PC-3 (cell line): ENCODE results near the gene CNTN4. TPM values are rescaled to one million over a fixed set of nuclear protein-coding genes. Genes with fewer than 3 reads are reported as not detected.

Experiments
- ATAC-seq: fragments of 200-7000 bp; cut with Tn5 transposase; 2 replicates; pipeline ENCODE4 v1.9.1; 2020; ENCODE audit warnings: mild to moderate bottlenecking, moderate library complexity
- BruUV-seq: library from RNA; stranded (reverse); fragments of 400-500 nt; replicated peaks from 2 replicates; lab custom pipeline; 2021; lab: Mats Ljungman, UMichigan
- CTCF ChIA-PET: fragments of 300-600 bp; sonication (Branson Sonifier 250); formaldehyde crosslinking; loops from one replicate; lab custom pipeline; 2022; ENCODE audit warnings: antibody characterized with exemption; lab: Charles Lee
- POLR2A ChIA-PET: fragments of 300-600 bp; sonication (Branson Sonifier 250); formaldehyde crosslinking; loops from one replicate; lab custom pipeline; 2022; ENCODE audit warnings: antibody characterized with exemption; ENCODE audit not compliant: unreplicated experiment; lab: Charles Lee
- DNase-seq: peaks from one replicate; pipeline ENCODE4 v3.0.0-alpha.2; 2015
- H2AFZ ChIP-seq: fragments of 300-600 bp; sonication (generic); 2 replicates; pipeline ENCODE4 v1.6.0; 2016; ENCODE audit warnings: antibody characterized with exemption, low read length
- H3F3A ChIP-seq: fragments of 300-600 bp; sonication (generic); one replicate; pipeline ENCODE4 v1.6.0; 2017; ENCODE audit warnings: antibody characterized with exemption, low read length, control low read depth, mild to moderate bottlenecking; ENCODE audit not compliant: unreplicated experiment
- H3K27ac ChIP-seq: fragments of 300-600 bp; sonication (generic); 2 replicates; pipeline ENCODE4 v1.5.1; 2016; ENCODE audit warnings: mild to moderate bottlenecking, low read length
- H3K27me3 ChIP-seq: fragments of 300-600 bp; sonication (generic); 2 replicates; pipeline ENCODE4 v1.6.1; 2016; ENCODE audit warnings: low read length, mixed read lengths
- H3K36me3 ChIP-seq: fragments of 300-600 bp; sonication (generic); 2 replicates; pipeline ENCODE4 v1.6.1; 2016; ENCODE audit warnings: low read depth, mixed run types, low read length, mixed read lengths
- H3K4me1 ChIP-seq: fragments of 300-600 bp; sonication (generic); 2 replicates; pipeline ENCODE4 v1.5.1; 2016; ENCODE audit warnings: low read length; ENCODE audit not compliant: insufficient read depth
- H3K4me2 ChIP-seq: fragments of 300-600 bp; sonication (generic); 2 replicates; pipeline ENCODE4 v1.6.0; 2016; ENCODE audit warnings: low read length
- H3K4me3 ChIP-seq: fragments of 300-600 bp; sonication (generic); 2 replicates; pipeline ENCODE4 v1.5.1; 2016; ENCODE audit warnings: mild to moderate bottlenecking, low read length, mixed read lengths
- H3K79me2 ChIP-seq: fragments of 300-600 bp; sonication (generic); 2 replicates; pipeline ENCODE4 v1.6.1; 2017; ENCODE audit warnings: low read length, mixed read lengths
- H3K9ac ChIP-seq: fragments of 300-600 bp; sonication (generic); 2 replicates; pipeline ENCODE4 v1.6.0; 2016; ENCODE audit warnings: mild to moderate bottlenecking, low read length
- H3K9me2 ChIP-seq: fragments of 300-600 bp; sonication (generic); replicated peaks from 2 replicates; pipeline ENCODE4 v1.6.1; 2016; ENCODE audit warnings: mixed run types, low read length, mixed read lengths
- H3K9me3 ChIP-seq: fragments of 300-600 bp; sonication (generic); 2 replicates; pipeline ENCODE4 v1.6.1; 2016; ENCODE audit warnings: low read length, mixed read lengths
- H4K20me1 ChIP-seq: fragments of 300-600 bp; sonication (generic); 2 replicates; pipeline ENCODE4 v1.6.1; 2016; ENCODE audit warnings: low read length, mixed read lengths
- CTCF ChIP-seq: fragments of 300-600 bp; sonication (generic); conservative IDR thresholded peaks from 2 replicates; pipeline ENCODE4 v1.5.1; 2017; ENCODE audit warnings: antibody characterized with exemption, low read depth, mild to moderate bottlenecking, low read length
- EZH2 ChIP-seq: fragments of 300-600 bp; sonication (generic); IDR thresholded peaks from one replicate; pipeline ENCODE4 v1.6.1; 2017; ENCODE audit warnings: antibody characterized with exemption, mild to moderate bottlenecking, low read length; ENCODE audit not compliant: unreplicated experiment
- EZH2phosphoT487 ChIP-seq: fragments of 300-600 bp; sonication (generic); IDR thresholded peaks from 2 replicates; pipeline ENCODE4 v1.6.1; 2018; ENCODE audit warnings: mild to moderate bottlenecking, antibody characterized with exemption, low read length, borderline replicate concordance
- intact Hi-C: fragments of 100-400 bp; cut with micrococcal nuclease; formaldehyde crosslinking; loops from 2 replicates; pipeline ENCODE4 v1.9.0; 2023
- total RNA-seq: library from RNA; depleted of rRNA; stranded (reverse); fragments of >200 nt; gene quantifications from 2 replicates; pipeline ENCODE4 v1.2.3, GENCODE V29; 2014

Gene CNTN4
- total RNA-seq, 1 experiment from 2014 or later = not detected

DNA sequence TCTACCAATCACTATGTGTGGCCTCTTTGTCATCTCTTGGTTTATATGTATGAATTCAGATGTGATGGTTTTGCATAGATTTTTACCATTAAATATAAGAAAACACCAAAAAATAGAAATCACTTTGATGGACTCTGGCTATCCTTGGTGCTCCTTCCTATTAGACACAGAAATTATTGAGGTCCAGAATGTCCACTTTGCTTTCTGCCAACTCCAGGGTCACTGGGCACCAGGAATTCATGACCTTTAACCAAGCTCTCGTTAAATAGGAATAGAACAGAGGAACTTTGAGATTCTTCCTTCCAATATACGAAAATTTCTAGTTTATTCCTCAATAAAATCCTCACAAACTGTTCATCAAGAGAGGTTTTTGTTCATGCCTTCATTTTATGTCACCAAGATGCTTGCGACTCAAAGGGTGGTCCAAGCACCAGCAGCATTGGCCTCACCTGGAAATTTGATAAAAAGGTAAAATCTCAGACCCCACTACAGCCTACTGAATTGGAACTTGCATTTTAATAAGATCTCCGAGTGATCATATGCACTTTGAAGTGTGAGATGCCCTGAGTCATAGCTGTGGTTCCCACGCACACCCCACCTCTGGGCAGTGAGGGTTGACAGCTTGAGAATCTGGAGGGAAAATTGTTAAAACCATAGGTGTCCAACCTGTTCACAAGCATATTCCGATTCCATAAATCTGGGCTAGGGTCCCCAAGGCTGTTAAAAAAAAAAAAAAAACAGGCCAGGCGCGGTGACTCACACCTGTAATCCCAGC lies 725.0 kb downstream of the CNTN4 start:
- intact Hi-C loops = no loop called here
- ChIA-PET POLR2A (no interaction called here), CTCF (no interaction called here)
- no peak overlapping the region for H3K27ac ChIP-seq
- no peaks in the 10 kb centered on the region for H3K36me3 ChIP-seq
- H4K20me1 ChIP-seq = no peaks in the 10 kb centered on the region
- H3K4me3 ChIP-seq = no peak overlapping the region
- no peak overlapping the region for H3K4me2 ChIP-seq
- no peaks in the 10 kb centered on the region for H3F3A ChIP-seq
- H2AFZ ChIP-seq = no peak overlapping the region
- H3K9ac ChIP-seq = no peak overlapping the region
- H3K4me1 ChIP-seq = no peaks in the 10 kb centered on the region
- BruUV-seq = no TSS peak
- H3K9me3 ChIP-seq = peaks cover 13% of the 10 kb centered on the region; the same call in 1 of the 2 replicates
- DNase-seq (no peak), ATAC-seq (no peak)
- TF ChIP-seq EZH2 (no peak), EZH2phosphoT487 (no peak), CTCF (no peak)
- no peaks in the 10 kb centered on the region for H3K9me2 ChIP-seq
- H3K79me2 ChIP-seq = no peaks in the 10 kb centered on the region
- H3K27me3 ChIP-seq = no peaks in the 10 kb centered on the region

DNA sequence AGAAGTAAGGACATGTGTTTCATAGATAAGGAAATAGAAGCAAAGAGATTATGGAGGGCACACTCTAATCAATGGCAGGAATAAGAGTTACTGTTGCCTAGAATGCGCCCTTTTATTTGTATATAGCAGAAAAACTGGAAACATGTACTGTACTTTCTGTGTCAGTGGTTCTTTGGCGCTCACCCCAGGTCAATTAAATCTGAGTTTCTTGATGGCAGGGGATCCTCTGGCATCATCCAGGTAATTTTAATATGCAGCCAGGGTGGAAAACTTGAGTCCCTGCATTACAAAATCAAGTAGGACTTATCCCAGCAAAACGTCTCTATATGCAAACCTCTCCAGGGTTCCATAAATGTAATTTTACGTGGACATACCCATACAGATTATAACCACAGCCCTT lies 727.4 kb downstream of the CNTN4 start:
- Histone ChIP-seq H3K4me1 (no peaks in the 10 kb centered on the region), H2AFZ (no peak overlapping the region), H3K36me3 (no peaks in the 10 kb centered on the region), H3K9ac (no peak overlapping the region), H3K79me2 (no peaks in the 10 kb centered on the region), H3K27ac (no peak overlapping the region), H3F3A (no peaks in the 10 kb centered on the region), H3K9me2 (no peaks in the 10 kb centered on the region), H4K20me1 (no peaks in the 10 kb centered on the region), H3K4me3 (no peak overlapping the region), H3K9me3 (peaks cover 17% of the 10 kb centered on the region; the same call in 1 of the 2 replicates), H3K27me3 (no peaks in the 10 kb centered on the region), H3K4me2 (no peak overlapping the region)
- intact Hi-C loops = no loop called here
- BruUV-seq = no TSS peak
- no peak for TF ChIP-seq CTCF
- TF ChIP-seq EZH2phosphoT487 = no peak
- no peak for TF ChIP-seq EZH2
- no peak for DNase-seq
- no peak for ATAC-seq
- CTCF ChIA-PET = no interaction called here
- POLR2A ChIA-PET = no interaction called here

GRCh38 chr3:2826453-2826852 lies 727.8 kb downstream of the CNTN4 start:
- POLR2A ChIA-PET = no interaction called here

More at GRCh38 chr3:2826453-2826852, 727.8 kb downstream of the CNTN4 start:
- H3K27ac ChIP-seq = no peak overlapping the region
- H3K79me2 ChIP-seq = no peaks in the 10 kb centered on the region
- ATAC-seq = no peak
- CTCF ChIA-PET = no interaction called here
- H3K36me3 ChIP-seq = no peaks in the 10 kb centered on the region
- no peaks in the 10 kb centered on the region for H4K20me1 ChIP-seq
- intact Hi-C loops = no loop called here
- no peak for DNase-seq
- no peaks in the 10 kb centered on the region for H3K27me3 ChIP-seq
- TF ChIP-seq CTCF (no peak), EZH2 (no peak), EZH2phosphoT487 (no peak)
- no peak overlapping the region for H3K9ac ChIP-seq
- no peaks in the 10 kb centered on the region for H3F3A ChIP-seq
- H3K9me2 ChIP-seq = no peaks in the 10 kb centered on the region
- no peak overlapping the region for H3K4me2 ChIP-seq
- no TSS peak for BruUV-seq
- H3K4me3 ChIP-seq = no peak overlapping the region
- H2AFZ ChIP-seq = no peak overlapping the region
- H3K9me3 ChIP-seq = peaks cover 17% of the 10 kb centered on the region; the same call in 1 of the 2 replicates
- no peaks in the 10 kb centered on the region for H3K4me1 ChIP-seq
